PC-3 (cell line): ENCODE data around the gene EDRF1.

ENCODE experiments used
- CTCF ChIP-seq: fragments of 300-600 bp; sonication (generic); conservative IDR thresholded peaks from 2 replicates; pipeline ENCODE4 v1.5.1; 2017; ENCODE audit warnings: antibody characterized with exemption, low read depth, mild to moderate bottlenecking, low read length
- EZH2phosphoT487 ChIP-seq: fragments of 300-600 bp; sonication (generic); IDR thresholded peaks from 2 replicates; pipeline ENCODE4 v1.6.1; 2018; ENCODE audit warnings: mild to moderate bottlenecking, antibody characterized with exemption, low read length, borderline replicate concordance

DNA sequence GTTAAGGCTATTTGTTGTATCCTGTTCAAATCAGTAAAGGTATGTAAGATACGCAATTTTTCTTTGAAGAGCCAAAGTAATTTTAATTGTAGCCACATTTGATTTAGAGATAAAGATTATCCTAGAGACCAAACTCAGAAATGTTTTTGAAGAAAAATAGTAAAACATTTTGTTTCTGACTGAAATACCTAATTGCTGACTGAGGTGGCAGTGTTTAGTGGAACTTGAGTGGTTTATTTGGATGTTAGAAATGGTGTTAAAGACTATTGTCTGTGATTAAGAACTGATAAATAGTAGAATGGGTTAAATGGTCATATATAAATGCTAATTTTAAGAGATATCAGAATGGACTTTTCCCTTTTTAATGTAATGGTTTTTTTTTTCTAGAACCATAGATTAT lies 15.3 kb downstream of the EDRF1 start:
- TF ChIP-seq CTCF (peak; percentile 38), EZH2phosphoT487 (no peak)
